Panc1 (cell line): ENCODE results near the gene RGMA. TPM values are rescaled to one million over a fixed set of nuclear protein-coding genes. Genes with fewer than 3 reads are reported as not detected.

ENCODE experiments used
- ATAC-seq: fragments of 200-7000 bp; cut with Tn5 transposase; 2 replicates; pipeline ENCODE4 v1.9.1; 2020; ENCODE audit warnings: mild to moderate bottlenecking, moderate library complexity
- BruUV-seq: library from RNA; stranded (reverse); fragments of 400-500 nt; replicated peaks from 2 replicates; lab custom pipeline; 2021; lab: Mats Ljungman, UMichigan
- CTCF ChIA-PET: fragments of 300-600 bp; sonication (Branson Sonifier 250); formaldehyde crosslinking; loops from one replicate; lab custom pipeline; 2022; ENCODE audit warnings: antibody characterized with exemption; lab: Charles Lee
- POLR2A ChIA-PET: fragments of 300-600 bp; sonication (Branson Sonifier 250); formaldehyde crosslinking; loops from one replicate; lab custom pipeline; 2022; ENCODE audit warnings: antibody characterized with exemption; lab: Charles Lee
- DNase-seq: peaks from one replicate; pipeline ENCODE4 v3.0.0-alpha.2; 2010; ENCODE audit warnings: low read depth, low spot score
- H3K27ac ChIP-seq: 2 replicates; pipeline ENCODE4 v1.5.1; 2011; ENCODE audit warnings: mild to moderate bottlenecking, low read length, inconsistent platforms
- H3K27me3 ChIP-seq: fragments of 200-500 bp; sonication (Bioruptor generic); 2 replicates; pipeline ENCODE4 v1.6.0; 2014; ENCODE audit warnings: low read length, inconsistent platforms; ENCODE audit not compliant: control insufficient read depth, insufficient read depth
- H3K36me3 ChIP-seq: fragments of 200-500 bp; sonication (Bioruptor generic); 2 replicates; pipeline ENCODE4 v1.5.1; 2014; ENCODE audit warnings: inconsistent platforms, mild to moderate bottlenecking, low read length, moderate library complexity; ENCODE audit not compliant: control insufficient read depth, insufficient read depth
- H3K4me1 ChIP-seq: 2 replicates; pipeline ENCODE4 v1.5.1; 2011; ENCODE audit warnings: inconsistent platforms, mild to moderate bottlenecking, low read length, moderate library complexity; ENCODE audit not compliant: control insufficient read depth, insufficient read depth
- H3K4me3 ChIP-seq, 2 experiments: 2 replicates each; pipeline ENCODE4 v1.5.1; 2011 to 2012; ENCODE audit warnings: low read depth in 2 of 2, low read length in 2 of 2, mild to moderate bottlenecking in 2 of 2, inconsistent platforms in 1 of 2, moderate library complexity in 1 of 2
- H3K9me3 ChIP-seq: fragments of 200-500 bp; sonication (Bioruptor generic); 2 replicates; pipeline ENCODE4 v1.5.1; 2014; ENCODE audit warnings: low read depth, mild to moderate bottlenecking, inconsistent platforms, low read length, moderate library complexity; ENCODE audit not compliant: control insufficient read depth, insufficient read depth
- CTCF ChIP-seq: fragments of 450-650 bp; IDR thresholded peaks from 2 replicates; pipeline ENCODE4 v1.5.1; 2017; ENCODE audit warnings: mild to moderate bottlenecking
- POLR2AphosphoS5 ChIP-seq: IDR thresholded peaks from 2 replicates; pipeline ENCODE4 v1.6.1; 2012; ENCODE audit warnings: mild to moderate bottlenecking, low read depth, low read length, moderate library complexity
- REST ChIP-seq, 2 experiments: IDR thresholded peaks; 2 replicates each; pipeline ENCODE4 v1.6.1; 2011 to 2012; ENCODE audit warnings: low read depth in 2 of 2, control low read depth in 1 of 2, low read length in 1 of 2, mild to moderate bottlenecking in 1 of 2, moderate library complexity in 1 of 2; ENCODE audit not compliant: insufficient read depth in 1 of 2
- SIN3A ChIP-seq: IDR thresholded peaks from 2 replicates; pipeline ENCODE4 v1.6.1; 2012; ENCODE audit warnings: low read depth, mild to moderate bottlenecking, low read length, moderate library complexity, borderline replicate concordance; ENCODE audit not compliant: insufficient read depth
- TCF7L2 ChIP-seq: IDR thresholded peaks from 2 replicates; pipeline ENCODE4 v1.6.1; 2011; ENCODE audit warnings: mild to moderate bottlenecking, low read depth, low read length, inconsistent platforms
- in situ Hi-C: cut with HindIII; loops from 2 replicates; pipeline ENCODE4 v1.10.0; 2016; ENCODE audit warnings: low sequenced_read_pairs, low pct_unique_long_range_greater_than_20kb
- intact Hi-C: fragments of 100-400 bp; cut with micrococcal nuclease; formaldehyde crosslinking; loops from one replicate; pipeline ENCODE4 v1.10.0; 2022; ENCODE audit not compliant: unreplicated experiment
- total RNA-seq: library from RNA; stranded (reverse); gene quantifications from one replicate; pipeline ENCODE4 v1.2.1, GENCODE V29; 2021; ENCODE audit not compliant: unreplicated experiment

Gene RGMA
- total RNA-seq, 1 experiment from 2014 or later: 0.62 TPM

DNA sequence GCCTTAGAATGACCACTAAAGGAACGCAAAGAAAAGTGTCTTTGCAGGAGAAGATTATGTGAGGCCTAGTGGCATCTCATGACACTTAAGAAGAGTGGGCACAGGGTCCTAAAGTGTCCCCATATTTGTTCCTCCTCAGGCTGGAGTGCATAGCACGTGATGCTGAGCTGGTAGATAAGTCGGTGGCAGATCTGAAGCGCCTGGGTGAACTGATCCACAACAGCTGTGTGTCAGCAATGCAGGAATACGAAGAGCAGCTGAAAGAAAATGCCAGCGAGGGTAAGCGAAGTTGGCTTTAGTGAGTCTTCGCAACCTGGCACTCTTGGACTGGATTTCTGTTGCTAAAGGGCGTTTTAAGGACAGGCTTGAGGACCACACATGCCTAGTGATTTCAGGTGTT is 96.3 kb downstream of the RGMA start:
- no peak for ATAC-seq
- CTCF ChIA-PET: no interaction called here
- no TSS peak for BruUV-seq

GRCh38 chr15:92990031-92990430 is 99.0 kb downstream of the RGMA start:
- ChIA-PET POLR2A (interaction anchor here (0.5 kb wide), 1 partner anchor 9 kb away, joined by 9 read pairs; no protein-coding TSS in a partner anchor), CTCF (no interaction called here)
- Histone ChIP-seq H3K36me3 (peaks cover 79% of the 10 kb centered on the region), H3K9me3 (no peaks in the 10 kb centered on the region), H3K4me3 (no peak overlapping the region), H3K27ac (no peak overlapping the region), H3K4me1 (no peaks in the 10 kb centered on the region), H3K27me3 (no peaks in the 10 kb centered on the region)
- DNase-seq (no peak), ATAC-seq (no peak)
- no TSS peak for BruUV-seq
- in situ Hi-C loops (no loop called here), intact Hi-C loops (no loop called here)
- no peak for TF ChIP-seq REST (IDR thresholded peaks at IDR 0.05; ENCODE audit: insufficient read depth in 1 of 2, low read depth in 2 of 2, low read length in 1 of 2)
- no peak for TF ChIP-seq POLR2AphosphoS5
- no peak for TF ChIP-seq CTCF
- no peak for TF ChIP-seq TCF7L2
- no peak for TF ChIP-seq SIN3A

More for the DNA sequence above, 96.3 kb downstream of the RGMA start:
- TF ChIP-seq REST (IDR thresholded peaks at IDR 0.05; ENCODE audit: insufficient read depth in 1 of 2, low read depth in 2 of 2, low read length in 1 of 2) (no peak), SIN3A (no peak), CTCF (no peak), POLR2AphosphoS5 (no peak), TCF7L2 (no peak)
- Histone ChIP-seq H3K36me3 (peaks cover 80% of the 10 kb centered on the region), H3K27me3 (no peaks in the 10 kb centered on the region), H3K9me3 (no peaks in the 10 kb centered on the region), H3K4me3 (no peak overlapping the region), H3K27ac (no peak overlapping the region), H3K4me1 (no peaks in the 10 kb centered on the region)
- intact Hi-C loops: no loop called here
- DNase-seq: no peak
- in situ Hi-C loops: no loop called here
- POLR2A ChIA-PET: no interaction called here
